Right forelimb (tissue), 1 donor: ENCODE results near the gene KDM2A.

ENCODE experiments used
- DNase-seq: peaks from one replicate; pipeline ENCODE4 v3.0.0-alpha.2; 2018

The KDM2A gene

GRCh38 chr11:67274768-67275605 lies 155.9 kb downstream of the KDM2A start:
- DNase-seq, result no peak

DNA sequence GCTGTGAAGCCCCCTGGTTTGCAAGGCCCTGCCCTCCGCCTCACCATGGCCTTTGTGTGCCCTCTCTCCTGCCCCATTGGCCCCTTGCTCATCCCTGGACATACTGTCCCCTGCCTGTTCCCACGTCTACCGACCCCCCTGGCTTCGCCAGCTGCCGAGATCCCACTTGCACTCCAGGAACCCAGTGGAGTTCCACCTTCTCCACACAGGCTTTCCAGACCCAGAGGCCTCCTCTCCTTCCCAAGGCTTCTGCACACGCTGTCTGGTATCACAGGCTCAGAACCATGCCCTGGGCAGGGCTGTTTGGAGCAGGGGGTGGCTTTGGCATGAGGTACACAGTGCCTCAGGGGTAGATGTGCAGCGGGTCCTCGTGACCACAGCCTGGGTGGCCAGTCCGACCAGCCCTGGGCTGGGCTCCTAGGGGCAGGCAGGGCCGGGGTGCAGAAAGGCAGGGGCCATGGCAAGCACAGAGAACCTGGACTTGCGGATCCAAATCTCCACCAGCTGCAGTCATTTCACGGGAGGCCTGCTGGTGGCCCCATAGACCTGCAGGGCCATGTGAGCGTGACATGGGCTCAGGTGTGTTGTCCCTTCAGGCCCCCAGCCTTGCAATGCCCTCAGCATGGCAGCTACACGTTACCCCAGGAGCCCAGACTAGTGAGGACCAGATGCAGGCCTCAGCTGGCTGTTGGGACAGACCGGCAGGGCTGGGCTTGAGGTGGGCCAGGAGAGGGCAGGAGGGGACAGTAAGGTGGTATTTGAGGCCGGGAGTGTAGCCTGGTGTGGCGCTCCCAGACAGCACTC lies 156.7 kb downstream of the KDM2A start:
- no peak for DNase-seq

DNA sequence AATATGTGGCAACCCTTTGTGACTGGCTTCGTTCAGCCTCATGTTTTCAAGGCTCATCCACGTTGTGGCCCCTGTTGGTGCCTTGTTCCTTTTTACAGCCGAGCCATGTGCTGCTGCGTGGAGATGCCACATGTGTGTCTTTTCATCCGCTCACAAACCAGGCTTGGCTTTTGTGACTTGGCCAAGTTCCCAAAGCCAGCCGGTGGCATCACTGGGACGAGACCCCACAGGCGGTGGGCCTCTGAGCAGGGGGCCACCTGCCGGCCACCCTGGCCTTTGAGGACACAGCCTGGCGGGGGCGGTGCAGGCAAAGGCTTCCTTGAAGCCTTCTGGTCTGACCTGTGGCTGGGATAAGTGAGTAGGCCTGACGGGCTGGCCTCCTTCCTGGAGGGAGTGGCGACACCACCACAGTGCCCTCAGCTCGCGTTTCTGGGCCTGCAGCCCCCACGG lies 157.7 kb downstream of the KDM2A start:
- DNase-seq, result no peak

DNA sequence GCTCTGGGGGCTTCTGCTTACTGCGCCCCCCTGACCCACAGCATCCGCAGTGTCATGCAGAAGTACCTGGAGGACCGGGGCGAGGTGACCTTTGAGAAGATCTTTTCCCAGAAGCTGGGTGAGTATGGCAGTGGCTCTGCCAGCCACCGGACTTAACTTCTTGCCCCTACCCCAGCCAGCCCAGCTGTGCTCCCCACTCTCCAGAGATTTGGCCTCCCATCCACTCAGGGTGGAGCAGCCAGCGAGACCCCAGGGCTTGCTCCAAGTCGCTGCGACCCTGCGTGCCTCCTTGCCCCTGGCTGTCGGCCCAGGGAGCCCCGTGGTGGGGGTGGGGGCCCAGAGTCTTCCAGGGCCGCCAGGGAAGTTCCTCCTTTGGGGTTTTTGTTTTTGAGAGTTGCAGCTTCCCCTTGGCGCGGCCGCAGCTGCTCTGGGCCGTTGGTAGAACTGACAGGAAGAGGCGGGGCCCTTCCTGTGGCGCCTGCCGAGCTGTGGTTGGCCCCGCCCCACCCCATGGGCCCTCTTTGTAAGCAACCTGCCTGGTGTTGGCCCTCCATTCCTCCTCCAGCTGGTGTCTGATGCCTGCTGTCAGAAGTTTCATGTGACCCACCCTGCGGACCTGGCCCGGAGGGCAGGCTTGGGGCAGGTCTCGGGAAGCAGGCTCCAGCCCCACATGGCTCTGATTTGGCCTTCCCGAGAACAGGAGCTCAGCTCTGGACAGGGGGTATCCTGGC lies 158.3 kb downstream of the KDM2A start:
- peak; percentile 88 for DNase-seq

DNA sequence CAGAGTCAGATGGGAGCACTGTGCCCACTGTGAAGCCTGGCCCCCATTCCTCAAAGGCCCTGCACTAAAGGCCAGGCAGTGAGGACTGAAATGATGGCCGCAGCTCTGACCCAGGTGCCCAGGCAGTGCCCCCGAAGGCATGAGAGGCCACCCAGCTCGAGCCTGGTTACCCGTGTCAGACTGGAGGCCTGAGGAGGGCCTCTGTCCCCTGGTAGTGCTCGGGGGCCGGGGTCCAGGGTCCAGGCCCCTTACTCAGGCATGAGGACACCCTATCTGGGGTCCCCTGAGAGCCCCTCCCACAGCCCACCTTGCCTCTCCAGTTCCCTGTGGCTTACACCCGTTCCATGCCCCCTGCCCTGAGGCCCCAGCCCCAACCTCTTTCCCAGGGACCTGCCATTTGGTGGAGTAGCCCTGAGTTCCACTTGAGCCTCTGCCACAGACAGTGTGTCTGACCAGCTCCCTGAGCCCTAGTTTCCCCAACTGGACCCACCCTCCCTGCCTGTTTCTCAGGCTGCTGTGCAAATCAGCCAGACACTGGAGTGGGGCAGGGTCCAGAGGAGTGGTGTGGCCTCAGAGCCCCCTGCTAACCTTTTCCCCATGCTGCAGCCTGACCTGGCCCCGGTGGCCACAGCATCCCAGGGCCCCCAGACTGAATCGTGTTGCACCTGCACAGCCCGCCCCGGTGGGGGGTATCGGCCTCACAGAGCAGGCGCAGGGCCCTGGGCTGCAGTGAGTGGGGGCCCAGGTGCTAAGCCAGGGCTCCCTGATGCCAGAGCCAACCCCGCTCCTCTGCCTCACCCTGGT lies 159.3 kb downstream of the KDM2A start:
- no peak for DNase-seq

- DNase-seq, result no peak
Observed at GRCh38 chr11:67278939-67279588, 160.0 kb downstream of the KDM2A start.

DNA sequence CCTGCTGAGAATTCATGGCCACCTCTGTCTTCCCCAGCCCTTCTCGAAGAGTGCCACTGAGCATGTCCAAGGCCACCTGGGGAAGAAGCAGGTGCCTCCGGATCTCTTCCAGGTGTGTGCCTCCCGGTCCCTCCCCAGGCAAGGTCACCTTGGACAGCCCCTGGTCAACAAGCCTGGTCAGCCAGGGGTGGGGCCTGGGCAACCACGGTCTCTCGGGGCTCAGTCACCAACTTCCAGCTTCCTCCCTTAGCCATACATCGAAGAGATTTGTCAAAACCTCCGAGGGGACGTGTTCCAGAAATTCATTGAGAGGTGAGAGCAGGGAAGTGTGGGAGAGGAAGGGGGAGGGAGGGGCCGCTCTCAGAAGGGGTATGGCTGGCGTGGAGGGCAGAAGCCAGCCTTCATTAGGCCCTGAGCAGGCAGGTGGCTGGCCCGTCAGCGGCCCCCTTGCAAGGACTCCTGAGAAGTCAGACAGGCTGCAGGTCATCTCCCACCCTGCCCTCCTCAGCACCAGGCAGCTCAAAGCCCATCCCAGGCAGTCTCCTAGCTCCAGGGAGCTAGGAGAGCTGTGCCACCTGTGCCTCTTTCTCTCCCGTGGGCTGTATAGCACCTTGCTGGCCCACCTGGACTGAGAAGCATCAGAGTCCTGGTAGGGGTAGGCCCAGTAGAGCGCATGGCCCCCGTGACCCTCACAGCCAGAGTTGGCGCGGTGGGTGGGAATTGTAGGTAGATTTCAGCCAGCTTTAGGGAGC lies 160.7 kb downstream of the KDM2A start:
- no peak for DNase-seq

DNA sequence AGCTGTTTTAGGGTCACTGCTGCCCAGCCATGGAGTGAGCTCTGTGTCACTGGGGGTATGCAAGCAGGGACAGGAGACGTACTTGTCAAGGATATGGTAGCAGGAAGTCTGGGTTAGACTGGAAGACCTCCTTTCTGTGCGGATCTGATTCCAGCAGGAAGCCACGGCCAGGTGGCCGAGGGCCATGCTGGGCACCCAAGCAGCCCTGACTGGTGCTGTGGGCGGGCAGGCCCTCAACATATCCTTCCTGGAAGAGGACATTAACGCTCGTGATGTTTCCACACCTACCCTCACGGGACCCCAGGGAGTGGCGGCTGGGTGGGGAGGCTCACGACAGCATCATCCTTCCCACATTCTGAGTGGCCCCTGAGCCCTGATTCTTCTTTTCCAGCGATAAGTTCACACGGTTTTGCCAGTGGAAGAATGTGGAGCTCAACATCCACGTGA lies 161.3 kb downstream of the KDM2A start:
- no peak for DNase-seq

DNA sequence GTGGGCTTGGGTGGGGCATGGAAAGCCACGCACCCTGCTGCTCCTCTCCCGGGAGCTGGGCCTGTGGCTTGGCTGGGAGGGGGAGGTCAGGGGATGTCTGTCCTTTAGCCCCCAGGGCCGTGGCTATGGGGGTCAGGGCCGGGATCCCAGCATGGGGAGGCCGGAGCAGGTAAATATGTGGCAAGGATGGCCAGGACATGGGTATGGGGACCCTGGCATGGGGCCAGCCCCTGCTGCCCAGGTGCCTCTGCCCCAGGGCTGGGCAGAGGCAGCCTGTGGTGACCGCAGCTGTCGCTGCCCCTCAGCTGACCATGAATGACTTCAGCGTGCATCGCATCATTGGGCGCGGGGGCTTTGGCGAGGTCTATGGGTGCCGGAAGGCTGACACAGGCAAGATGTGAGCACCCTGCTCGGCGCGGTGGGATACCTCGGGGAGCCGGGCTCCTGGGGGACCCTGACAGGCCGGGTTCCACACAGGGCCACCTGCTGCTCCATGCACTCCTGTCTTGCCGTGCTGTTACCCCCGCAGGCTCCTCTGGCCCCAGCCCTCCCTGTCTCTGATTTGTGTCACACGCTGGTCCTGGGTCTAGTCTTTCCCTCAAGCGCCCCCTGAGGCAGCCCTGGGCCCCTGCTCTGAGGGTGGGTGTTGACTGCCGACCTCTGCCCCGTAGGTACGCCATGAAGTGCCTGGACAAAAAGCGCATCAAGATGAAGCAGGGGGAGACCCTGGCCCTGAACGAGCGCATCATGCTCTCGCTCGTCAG lies 161.9 kb downstream of the KDM2A start:
- no peak for DNase-seq

GRCh38 chr11:67281552-67282150 lies 162.6 kb downstream of the KDM2A start:
- no peak for DNase-seq

DNA sequence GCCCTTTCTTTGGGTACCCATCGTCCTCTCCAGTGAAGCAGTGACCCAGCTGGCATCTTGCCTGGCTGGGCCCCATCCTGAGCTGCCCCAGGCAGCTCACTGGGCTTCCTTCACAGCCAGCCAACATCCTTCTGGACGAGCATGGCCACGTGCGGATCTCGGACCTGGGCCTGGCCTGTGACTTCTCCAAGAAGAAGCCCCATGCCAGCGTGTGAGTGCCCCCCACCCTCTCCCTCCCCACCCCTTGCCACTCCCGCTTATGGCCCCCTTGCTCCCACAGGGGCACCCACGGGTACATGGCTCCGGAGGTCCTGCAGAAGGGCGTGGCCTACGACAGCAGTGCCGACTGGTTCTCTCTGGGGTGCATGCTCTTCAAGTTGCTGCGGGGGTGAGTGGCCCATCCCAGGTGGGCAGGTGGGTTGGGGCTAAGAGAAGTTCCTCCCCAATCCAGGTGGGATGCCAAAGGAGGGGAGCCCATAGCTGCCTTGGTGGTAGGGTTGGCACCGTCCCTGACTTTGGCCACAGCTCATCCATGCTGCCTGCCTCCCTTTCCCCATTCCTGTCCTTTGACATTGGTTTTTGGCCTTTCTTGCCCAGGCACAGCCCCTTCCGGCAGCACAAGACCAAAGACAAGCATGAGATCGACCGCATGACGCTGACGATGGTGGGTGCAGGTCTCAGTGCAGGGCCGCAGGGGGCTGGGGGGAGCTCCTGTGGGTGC lies 163.3 kb downstream of the KDM2A start:
- no peak for DNase-seq

GRCh38 chr11:67282876-67283371 lies 163.9 kb downstream of the KDM2A start:
- no peak for DNase-seq

DNA sequence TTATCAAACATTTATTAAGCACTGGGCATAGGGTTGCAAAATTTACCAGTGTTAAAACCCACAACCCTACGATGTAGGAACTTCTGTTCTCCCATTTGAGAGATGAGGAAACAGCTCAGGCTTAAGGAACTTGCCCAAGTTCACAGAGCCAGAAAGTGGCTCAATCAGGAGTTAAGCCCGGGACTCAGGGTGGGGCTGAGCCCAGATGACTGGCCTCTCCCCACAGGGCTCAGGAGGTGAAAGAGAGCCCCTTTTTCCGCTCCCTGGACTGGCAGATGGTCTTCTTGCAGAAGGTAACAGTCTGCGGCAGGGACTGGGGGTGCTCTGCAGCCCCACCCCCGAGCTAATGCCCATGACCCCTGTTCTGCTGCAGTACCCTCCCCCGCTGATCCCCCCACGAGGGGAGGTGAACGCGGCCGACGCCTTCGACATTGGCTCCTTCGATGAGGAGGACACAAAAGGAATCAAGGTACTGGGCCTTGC lies 164.5 kb downstream of the KDM2A start:
- DNase-seq, result no peak

DNA sequence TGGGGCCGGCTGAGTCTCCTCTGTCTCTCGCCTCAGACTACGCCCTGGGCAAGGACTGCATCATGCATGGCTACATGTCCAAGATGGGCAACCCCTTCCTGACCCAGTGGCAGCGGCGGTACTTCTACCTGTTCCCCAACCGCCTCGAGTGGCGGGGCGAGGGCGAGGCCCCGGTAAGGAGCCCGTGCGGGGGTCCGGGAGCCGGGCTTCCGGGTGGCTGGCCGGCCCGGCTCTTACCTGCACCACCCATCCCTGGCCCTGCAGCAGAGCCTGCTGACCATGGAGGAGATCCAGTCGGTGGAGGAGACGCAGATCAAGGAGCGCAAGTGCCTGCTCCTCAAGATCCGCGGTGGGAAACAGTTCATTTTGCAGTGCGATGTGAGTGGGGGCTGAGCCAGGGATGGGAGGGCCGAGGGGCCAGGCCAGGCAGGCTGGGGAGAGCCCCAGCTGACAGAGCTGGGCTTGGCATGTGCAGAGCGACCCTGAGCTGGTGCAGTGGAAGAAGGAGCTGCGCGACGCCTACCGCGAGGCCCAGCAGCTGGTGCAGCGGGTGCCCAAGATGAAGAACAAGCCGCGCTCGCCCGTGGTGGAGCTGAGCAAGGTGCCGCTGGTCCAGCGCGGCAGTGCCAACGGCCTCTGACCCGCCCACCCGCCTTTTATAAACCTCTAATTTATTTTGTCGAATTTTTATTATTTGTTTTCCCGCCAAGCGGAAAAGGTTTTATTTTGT lies 165.9 kb downstream of the KDM2A start:
- DNase-seq, result no peak

GRCh38 chr11:67285541-67286498 lies 166.8 kb downstream of the KDM2A start:
- no peak for DNase-seq

DNA sequence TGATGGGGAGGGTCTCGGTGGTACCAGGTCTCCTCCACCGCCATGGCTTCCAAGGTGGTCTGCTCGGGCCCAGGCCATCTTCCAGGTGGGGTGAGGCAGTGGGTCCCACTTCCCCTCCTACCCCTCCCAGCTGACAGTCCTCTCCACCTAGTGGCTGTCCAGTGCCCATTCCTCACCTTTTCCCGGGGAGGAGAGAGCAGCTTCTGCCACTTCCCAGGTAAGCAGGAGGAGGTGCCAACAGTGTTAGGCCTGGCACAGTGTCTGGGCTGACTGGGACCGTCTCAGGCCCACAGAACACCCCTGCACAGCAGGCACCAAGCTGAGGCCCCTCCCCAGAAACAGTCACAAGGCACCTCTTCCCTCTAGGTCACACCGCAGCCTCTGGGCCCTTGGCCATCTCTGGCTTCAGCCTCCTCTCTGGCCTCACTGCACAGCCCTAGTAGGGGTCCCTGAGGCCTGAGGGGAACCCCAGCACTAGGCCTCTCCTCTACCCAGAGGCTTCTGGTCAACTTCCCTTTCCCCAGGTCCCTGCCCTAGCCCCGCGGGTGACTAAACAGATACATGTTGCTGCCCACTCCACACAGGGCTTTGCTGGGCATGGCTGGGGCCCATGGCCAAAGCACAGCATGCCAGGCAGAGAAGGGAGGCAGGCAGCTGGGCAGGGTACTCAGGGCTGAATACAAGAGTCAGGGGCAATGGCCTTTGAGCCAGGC lies 167.7 kb downstream of the KDM2A start:
- DNase-seq, result no peak
